ENCODE measurements around the gene RDH16. TPM values are rescaled to one million over a fixed set of nuclear protein-coding genes. Genes with fewer than 3 reads are reported as not detected.
"Not testable (repeated sequence)": the region's sequence is repeated elsewhere in the genome, so short reads cannot be mapped to it uniquely, and the experiment has no call there.

RDH16 gene
- total RNA-seq, 1 donor from 2014 or later: 0.44 TPM

- no peak overlapping the region for H3K27ac Mint-ChIP-seq (ENCODE audit: unreplicated experiment)
- no peak for DNase-seq (ENCODE audit: low read depth, low spot score)
- H3K27me3 Mint-ChIP-seq (ENCODE audit: low read depth): no peaks in the 10 kb centered on the region
- no peak for TF ChIP-seq CTCF (conservative IDR thresholded peaks at IDR 0.05)
- no peaks in the 10 kb centered on the region for H3K36me3 Mint-ChIP-seq (ENCODE audit: low read depth)
- no peak overlapping the region for H3K4me3 Mint-ChIP-seq
- H3K4me1 Mint-ChIP-seq: no peaks in the 10 kb centered on the region
- H3K9me3 Mint-ChIP-seq: peaks cover 6% of the 10 kb centered on the region
Observed at GRCh38 chr12:56951582-56952339, 5.6 kb downstream of the RDH16 start.

DNA sequence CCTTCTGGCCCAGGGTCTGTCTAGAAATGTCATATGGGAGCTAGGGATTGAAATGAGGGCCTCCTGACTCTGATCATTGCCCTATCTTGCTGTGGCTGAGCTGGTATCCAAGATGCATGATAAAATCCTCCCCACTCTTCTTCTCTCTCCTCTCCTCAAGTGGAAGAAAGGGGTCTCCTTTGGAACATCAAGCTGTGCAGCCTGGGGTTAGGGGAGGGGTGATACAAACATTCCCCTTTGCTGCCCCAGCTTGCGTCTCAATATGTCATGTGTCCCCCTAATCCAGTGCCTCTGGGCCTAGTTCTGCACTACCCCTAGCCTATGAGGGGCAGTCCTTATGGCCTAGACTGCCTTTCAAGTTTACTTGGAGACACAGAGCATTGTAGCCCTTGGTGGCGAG, 8.5 kb downstream of the RDH16 start:
- Mint-ChIP-seq H3K36me3 (ENCODE audit: low read depth) (no peaks in the 10 kb centered on the region), H3K4me1 (no peaks in the 10 kb centered on the region), H3K4me3 (no peak overlapping the region), H3K27ac (ENCODE audit: unreplicated experiment) (no peak overlapping the region), H3K27me3 (ENCODE audit: low read depth) (peaks cover 10% of the 10 kb centered on the region), H3K9me3 (peaks cover 13% of the 10 kb centered on the region)
- no peak for TF ChIP-seq CTCF (conservative IDR thresholded peaks at IDR 0.05)
- no peak for DNase-seq (ENCODE audit: low read depth, low spot score)

GRCh38 chr12:56948457-56948777, 9.0 kb downstream of the RDH16 start:
- H3K9me3 Mint-ChIP-seq: peaks cover 15% of the 10 kb centered on the region
- no peaks in the 10 kb centered on the region for H3K36me3 Mint-ChIP-seq (ENCODE audit: low read depth)
- H3K4me3 Mint-ChIP-seq: no peak overlapping the region
- no peak overlapping the region for H3K27ac Mint-ChIP-seq (ENCODE audit: unreplicated experiment)
- no peak for TF ChIP-seq CTCF (conservative IDR thresholded peaks at IDR 0.05)
- no peak for DNase-seq (ENCODE audit: low read depth, low spot score)
- no peaks in the 10 kb centered on the region for H3K4me1 Mint-ChIP-seq
- peaks cover 10% of the 10 kb centered on the region for H3K27me3 Mint-ChIP-seq (ENCODE audit: low read depth)

DNA sequence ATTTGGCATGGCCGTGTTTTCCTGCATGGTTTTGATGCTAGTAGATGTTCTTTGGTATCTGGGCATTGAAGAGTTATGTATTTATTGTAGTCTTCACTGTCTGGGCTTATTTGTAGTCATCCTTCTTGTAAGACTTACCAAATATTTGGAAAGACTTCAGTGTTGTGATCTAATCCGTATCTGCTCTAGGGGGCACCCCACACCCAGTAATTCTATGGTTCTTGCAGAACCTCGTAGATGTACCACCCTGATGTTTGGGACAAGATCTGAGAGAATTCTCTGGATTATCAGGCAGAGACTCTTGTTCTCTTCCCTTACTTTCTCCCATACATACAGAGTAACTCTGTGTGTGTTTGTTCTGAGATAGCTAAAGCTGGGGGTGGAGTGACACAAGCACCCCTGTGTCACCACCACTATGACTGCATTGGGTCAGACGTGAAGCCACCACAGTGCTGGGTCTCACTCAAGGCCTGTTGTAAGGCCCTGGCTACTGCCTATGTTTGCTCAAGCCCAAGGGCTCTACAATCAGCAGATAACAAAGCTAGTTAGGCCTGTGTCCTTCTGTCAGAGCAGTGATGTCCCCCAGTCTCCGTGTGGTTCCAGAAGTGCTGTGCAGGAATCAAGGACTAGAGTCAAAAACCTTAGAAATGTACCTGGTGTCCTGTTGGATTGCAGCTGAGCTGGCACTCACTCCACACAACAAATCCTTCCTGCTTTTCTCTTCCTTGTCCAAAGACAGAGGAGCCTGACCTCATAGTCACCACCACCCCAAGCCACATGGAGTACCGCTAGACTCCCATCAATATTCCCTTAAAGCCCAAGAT, 9.6 kb downstream of the RDH16 start:
- Mint-ChIP-seq H3K4me1 (no peaks in the 10 kb centered on the region), H3K27me3 (ENCODE audit: low read depth) (peaks cover 10% of the 10 kb centered on the region), H3K27ac (ENCODE audit: unreplicated experiment) (no peak overlapping the region), H3K9me3 (peaks cover 15% of the 10 kb centered on the region), H3K36me3 (ENCODE audit: low read depth) (no peaks in the 10 kb centered on the region), H3K4me3 (no peak overlapping the region)
- TF ChIP-seq CTCF (conservative IDR thresholded peaks at IDR 0.05): no peak
- no peak for DNase-seq (ENCODE audit: low read depth, low spot score)

- H3K27me3 Mint-ChIP-seq (ENCODE audit: low read depth): peaks cover 13% of the 10 kb centered on the region
- H3K36me3 Mint-ChIP-seq (ENCODE audit: low read depth): no peaks in the 10 kb centered on the region
- H3K4me3 Mint-ChIP-seq: no peak overlapping the region
- no peak for TF ChIP-seq CTCF (conservative IDR thresholded peaks at IDR 0.05)
- peaks cover 13% of the 10 kb centered on the region for H3K9me3 Mint-ChIP-seq
- no peak for DNase-seq (ENCODE audit: low read depth, low spot score)
- H3K27ac Mint-ChIP-seq (ENCODE audit: unreplicated experiment): no peak overlapping the region
- no peaks in the 10 kb centered on the region for H3K4me1 Mint-ChIP-seq
Observed at GRCh38 chr12:56943878-56944277, 13.5 kb downstream of the RDH16 start.

DNA sequence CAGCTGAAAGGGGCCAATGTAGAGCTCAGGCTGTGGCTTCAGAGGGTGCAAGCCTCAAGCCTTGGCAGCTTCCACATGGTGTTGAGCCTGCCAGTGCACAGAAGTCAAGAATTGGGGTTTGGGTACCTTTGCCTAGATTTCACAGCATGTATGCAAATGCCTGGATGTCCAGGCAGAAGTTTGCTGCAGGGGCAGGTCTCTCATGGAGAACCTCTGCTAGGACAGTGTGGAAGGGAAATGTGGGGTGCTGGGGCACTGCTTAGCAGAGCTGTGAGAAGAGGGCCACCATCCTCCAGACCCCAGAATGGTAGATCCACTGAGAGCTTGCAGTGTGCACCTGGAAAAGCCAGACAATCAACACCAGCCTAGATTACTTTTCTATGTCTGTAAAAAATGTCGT, 14.0 kb downstream of the RDH16 start:
- DNase-seq (ENCODE audit: low read depth, low spot score); H3K4me1 Mint-ChIP-seq; H3K4me3 Mint-ChIP-seq; H3K36me3 Mint-ChIP-seq (ENCODE audit: low read depth); H3K27ac Mint-ChIP-seq (ENCODE audit: unreplicated experiment): not testable (repeated sequence)
- Mint-ChIP-seq H3K27me3 (ENCODE audit: low read depth) (peaks cover 13% of the 10 kb centered on the region), H3K9me3 (peaks cover 13% of the 10 kb centered on the region)

Data from neural crest cell (in vitro differentiated cells).